Muscle layer of colon (tissue), 2 donors: ENCODE data around the gene DGKD.

Experiments
- H3K27ac ChIP-seq: one replicate; pipeline ENCODE4 v1.7.0; 2013; ENCODE audit warnings: low read depth, mild to moderate bottlenecking, low read length, moderate library complexity
- H3K27me3 ChIP-seq, 2 donors: one replicate each; pipeline ENCODE4 v1.7.0; 2013; ENCODE audit warnings: low read length in 2 of 2, mild to moderate bottlenecking in 2 of 2; ENCODE audit not compliant: insufficient read depth in 2 of 2, control insufficient read depth in 1 of 2
- H3K36me3 ChIP-seq: one replicate; pipeline ENCODE4 v1.7.0; 2013; ENCODE audit warnings: mild to moderate bottlenecking, low read length; ENCODE audit not compliant: insufficient read depth
- H3K4me1 ChIP-seq: one replicate; pipeline ENCODE4 v1.7.0; 2013; ENCODE audit warnings: mild to moderate bottlenecking, low read length; ENCODE audit not compliant: insufficient read depth
- H3K4me3 ChIP-seq, 2 donors: one replicate each; pipeline ENCODE4 v1.7.0; 2013; ENCODE audit warnings: low read length in 2 of 2, low read depth in 1 of 2, mild to moderate bottlenecking in 1 of 2, moderate library complexity in 1 of 2
- H3K9ac ChIP-seq: one replicate; pipeline ENCODE4 v1.7.0; 2013; ENCODE audit warnings: low read length
- H3K9me3 ChIP-seq: one replicate; pipeline ENCODE4 v1.7.0; 2013; ENCODE audit warnings: mild to moderate bottlenecking, low read length
- donor health status: abdominal sarcoma.
- donor health status: Adenocarcinoma of cecum.

The DGKD gene

DNA sequence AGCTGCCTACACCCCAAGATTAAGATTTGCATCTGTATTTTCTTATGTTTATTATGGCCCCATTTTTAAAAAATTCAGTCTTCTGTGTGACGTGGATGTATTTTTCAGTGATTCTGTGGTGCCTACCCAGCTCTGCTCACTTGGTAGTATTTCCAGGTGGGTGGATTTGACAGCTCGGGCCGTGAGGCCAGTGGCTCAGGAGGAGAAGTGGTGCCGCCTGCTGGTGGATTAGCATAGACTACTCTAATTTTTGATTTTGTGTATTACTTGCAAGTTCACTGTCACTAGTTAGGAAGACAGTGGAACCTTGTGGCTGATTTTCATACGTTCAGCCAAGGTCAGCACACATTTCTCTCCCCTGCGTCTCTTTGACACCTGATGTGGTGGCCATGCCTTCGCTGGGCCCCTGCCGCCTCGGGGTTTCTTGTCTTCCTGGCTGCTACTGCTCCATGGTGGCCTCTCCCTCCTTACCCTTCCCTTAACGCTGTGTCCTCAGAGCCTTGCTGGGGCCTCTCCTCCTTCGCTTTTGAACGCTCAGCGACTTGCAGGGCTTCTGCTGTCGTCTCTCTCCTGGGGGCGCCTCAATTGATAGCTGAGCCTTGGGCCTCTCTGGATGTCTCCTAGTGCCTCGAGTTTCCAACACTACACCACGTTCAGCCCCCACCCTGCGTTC lies 89.4 kb downstream of the DGKD start:
- Histone ChIP-seq H3K27ac (peak overlapping the region; percentile 3), H3K36me3 (peaks cover 33% of the 10 kb centered on the region), H3K9ac (no peak overlapping the region), H3K27me3 (no peaks in the 10 kb centered on the region), H3K4me3 (no peak overlapping the region), H3K9me3 (no peaks in the 10 kb centered on the region), H3K4me1 (peaks cover 6% of the 10 kb centered on the region)

DNA sequence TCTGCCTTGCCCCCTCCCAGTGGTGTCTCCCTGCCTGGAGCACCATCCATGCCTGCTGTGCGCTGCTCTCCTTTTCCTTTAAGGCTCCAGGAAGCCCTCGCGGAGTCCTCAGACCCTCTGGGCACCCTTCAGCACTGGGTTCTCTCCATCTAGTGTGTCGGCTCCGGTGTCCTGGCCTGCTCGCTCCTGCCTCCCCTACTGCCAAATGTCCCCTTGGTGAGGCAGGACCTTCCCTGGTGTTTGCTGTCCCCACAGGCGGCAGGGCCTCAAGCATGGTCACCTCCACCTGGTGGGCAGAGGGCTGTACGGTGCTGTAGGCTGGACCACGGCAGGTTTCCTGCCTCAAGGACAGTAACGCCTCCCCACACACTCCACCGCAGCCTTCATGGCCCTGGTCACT lies 90.2 kb downstream of the DGKD start:
- Histone ChIP-seq H3K9me3 (no peaks in the 10 kb centered on the region), H3K27ac (no peak overlapping the region), H3K4me3 (no peak overlapping the region), H3K27me3 (no peaks in the 10 kb centered on the region), H3K36me3 (peaks cover 36% of the 10 kb centered on the region), H3K9ac (no peak overlapping the region), H3K4me1 (peaks cover 6% of the 10 kb centered on the region)

DNA sequence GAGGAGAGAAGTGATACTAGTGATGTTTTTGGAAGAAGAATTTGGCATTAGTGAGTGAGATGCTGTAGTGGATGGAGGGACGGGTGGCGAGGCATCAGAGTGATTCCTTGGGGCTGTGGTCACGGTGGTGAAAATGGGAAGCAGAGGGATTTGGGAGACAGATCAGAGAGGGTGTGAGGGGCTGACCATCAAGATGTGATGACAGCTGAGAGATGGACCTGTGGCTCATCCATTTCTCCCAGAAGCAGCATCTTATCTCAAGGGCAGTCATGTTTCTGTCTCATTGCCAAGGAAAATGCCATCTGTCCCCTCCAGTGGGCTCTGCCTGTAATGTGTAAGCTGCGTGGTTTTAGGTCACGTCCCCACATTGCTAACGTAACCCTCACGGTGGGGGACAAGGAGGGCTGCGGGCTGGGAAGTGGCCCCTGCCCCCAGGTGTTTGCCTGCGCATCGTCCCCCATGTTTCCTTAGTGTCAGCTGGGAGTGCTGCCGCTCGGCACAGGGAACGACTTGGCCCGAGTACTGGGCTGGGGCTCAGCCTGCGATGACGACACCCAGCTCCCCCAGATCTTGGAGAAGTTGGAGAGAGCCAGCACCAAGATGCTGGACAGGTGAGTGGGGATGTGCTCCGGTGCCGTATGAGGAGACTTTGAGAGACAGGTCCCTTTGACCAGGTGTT lies 91.0 kb downstream of the DGKD start:
- Histone ChIP-seq H3K36me3 (peaks cover 44% of the 10 kb centered on the region), H3K4me1 (peaks cover 6% of the 10 kb centered on the region), H3K27me3 (no peaks in the 10 kb centered on the region), H3K27ac (no peak overlapping the region), H3K9ac (no peak overlapping the region), H3K9me3 (no peaks in the 10 kb centered on the region), H3K4me3 (no peak overlapping the region)

DNA sequence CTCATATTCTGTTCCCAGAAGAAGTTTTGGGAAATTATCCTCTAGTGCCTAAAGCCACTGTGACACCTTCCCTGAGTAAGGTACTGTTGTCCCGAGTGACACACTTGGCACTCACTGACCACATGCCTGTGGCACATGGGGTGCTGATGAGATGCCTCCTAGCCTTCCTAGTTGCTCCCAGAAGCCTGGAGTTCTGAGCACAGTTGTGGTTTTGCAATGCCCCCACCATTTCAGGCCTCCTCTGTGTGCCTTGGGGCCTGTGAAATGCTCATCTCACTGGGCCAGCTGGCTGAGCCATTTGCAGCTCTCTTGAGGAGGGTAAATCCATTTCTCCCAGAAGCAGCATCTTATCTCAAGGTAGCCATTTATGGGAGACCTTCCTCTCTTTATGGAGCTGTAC lies 91.8 kb downstream of the DGKD start:
- H3K27ac ChIP-seq = no peak overlapping the region
- no peaks in the 10 kb centered on the region for H3K27me3 ChIP-seq
- H3K9me3 ChIP-seq = no peaks in the 10 kb centered on the region
- no peak overlapping the region for H3K4me3 ChIP-seq
- H3K9ac ChIP-seq = no peak overlapping the region
- H3K36me3 ChIP-seq = peaks cover 51% of the 10 kb centered on the region
- H3K4me1 ChIP-seq = peaks cover 6% of the 10 kb centered on the region

DNA sequence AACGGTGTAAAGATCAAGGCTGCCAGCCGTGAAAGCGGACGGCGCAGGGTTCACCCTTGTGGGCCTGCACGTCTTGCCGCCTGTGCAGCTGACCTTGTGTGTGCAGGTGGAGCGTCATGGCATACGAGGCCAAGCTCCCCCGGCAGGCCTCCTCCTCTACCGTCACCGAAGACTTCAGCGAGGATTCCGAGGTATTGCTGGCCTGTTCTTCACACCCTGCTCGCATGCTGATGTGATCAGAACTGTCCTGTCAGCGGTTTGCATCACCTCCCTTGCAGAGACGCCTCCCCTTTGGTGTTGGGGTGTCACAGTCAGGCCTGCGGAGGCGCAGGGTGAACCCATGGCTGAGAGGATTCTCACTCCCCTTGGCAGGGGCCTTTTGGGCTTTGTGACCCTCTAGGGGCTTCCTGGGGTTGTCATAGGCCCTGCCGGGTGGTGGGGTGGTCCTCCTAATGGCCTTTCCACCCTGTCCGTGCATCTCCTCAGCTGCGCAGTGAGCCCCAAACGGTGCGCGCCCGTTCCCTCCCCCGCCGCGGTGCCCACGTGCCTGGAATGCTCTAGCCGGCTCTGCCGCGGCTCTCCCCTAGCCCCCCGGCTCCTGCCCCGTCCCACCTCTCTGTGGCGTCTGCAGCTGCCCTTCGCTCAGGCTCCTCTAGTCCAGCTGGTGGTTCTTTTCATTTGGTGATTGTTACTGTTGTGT lies 92.5 kb downstream of the DGKD start:
- no peak overlapping the region for H3K27ac ChIP-seq
- H3K36me3 ChIP-seq = peaks cover 55% of the 10 kb centered on the region
- no peak overlapping the region for H3K4me3 ChIP-seq
- H3K4me1 ChIP-seq = peaks cover 6% of the 10 kb centered on the region
- no peaks in the 10 kb centered on the region for H3K9me3 ChIP-seq
- H3K27me3 ChIP-seq = no peaks in the 10 kb centered on the region
- H3K9ac ChIP-seq = no peak overlapping the region

DNA sequence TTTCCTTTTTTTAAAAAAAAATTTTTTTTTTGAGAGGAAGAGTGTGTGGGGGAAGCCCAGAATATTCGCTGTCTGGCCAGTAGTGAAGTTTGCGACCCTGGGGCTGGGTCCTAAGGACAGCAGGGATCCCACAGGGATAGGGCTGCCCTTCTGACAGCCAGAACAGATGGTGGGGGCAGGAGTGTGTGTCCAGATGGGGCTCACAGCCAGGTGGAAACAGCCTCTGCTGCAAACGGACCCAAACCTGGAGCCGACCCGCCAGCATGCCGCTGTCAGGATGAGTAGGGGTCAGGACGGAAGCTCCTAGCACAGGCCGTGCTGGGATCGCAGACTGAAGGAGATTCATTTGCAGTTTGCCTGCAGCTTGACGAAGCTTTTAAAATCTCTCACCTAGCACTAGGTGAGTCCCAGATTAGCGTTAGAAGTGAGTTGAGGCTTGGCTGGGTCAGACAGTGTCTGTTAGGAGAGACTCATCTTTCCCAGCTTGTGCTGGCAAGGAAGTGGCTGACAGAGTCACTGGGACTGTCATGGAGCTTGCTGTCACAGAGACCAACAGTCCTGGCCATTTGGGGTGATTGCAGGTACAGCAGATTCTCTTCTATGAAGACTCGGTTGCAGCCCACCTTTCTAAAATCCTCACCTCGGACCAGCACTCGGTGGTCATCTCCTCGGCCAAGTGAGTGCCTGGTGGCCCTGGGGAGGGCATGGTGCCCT lies 93.4 kb downstream of the DGKD start:
- peaks cover 64% of the 10 kb centered on the region for H3K36me3 ChIP-seq

DNA sequence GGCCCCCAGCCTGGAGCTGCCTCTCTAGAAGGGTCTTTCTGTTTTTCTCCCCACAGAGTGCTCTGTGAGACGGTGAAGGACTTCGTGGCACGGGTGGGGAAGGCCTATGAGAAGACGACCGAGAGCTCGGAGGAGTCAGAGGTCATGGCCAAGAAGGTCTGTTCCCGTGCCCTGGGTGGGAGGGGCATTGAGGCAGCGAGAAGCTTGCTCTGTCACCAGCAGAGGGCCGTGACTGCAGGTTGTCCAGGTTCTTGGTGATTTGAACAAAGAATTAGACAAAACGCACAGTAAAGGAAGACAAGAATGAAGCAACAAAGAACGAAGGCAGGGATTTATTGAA lies 93.9 kb downstream of the DGKD start:
- H3K9me3 ChIP-seq = no peaks in the 10 kb centered on the region
- H3K4me3 ChIP-seq = no peak overlapping the region
- H3K4me1 ChIP-seq = peaks cover 12% of the 10 kb centered on the region
- H3K36me3 ChIP-seq = peaks cover 65% of the 10 kb centered on the region
- H3K9ac ChIP-seq = no peak overlapping the region
- no peak overlapping the region for H3K27ac ChIP-seq
- no peaks in the 10 kb centered on the region for H3K27me3 ChIP-seq

More for the DNA sequence above, 93.4 kb downstream of the DGKD start:
- Histone ChIP-seq H3K9me3 (no peaks in the 10 kb centered on the region), H3K27me3 (no peaks in the 10 kb centered on the region), H3K4me3 (no peak overlapping the region), H3K4me1 (peaks cover 8% of the 10 kb centered on the region), H3K9ac (no peak overlapping the region), H3K27ac (no peak overlapping the region)

DNA sequence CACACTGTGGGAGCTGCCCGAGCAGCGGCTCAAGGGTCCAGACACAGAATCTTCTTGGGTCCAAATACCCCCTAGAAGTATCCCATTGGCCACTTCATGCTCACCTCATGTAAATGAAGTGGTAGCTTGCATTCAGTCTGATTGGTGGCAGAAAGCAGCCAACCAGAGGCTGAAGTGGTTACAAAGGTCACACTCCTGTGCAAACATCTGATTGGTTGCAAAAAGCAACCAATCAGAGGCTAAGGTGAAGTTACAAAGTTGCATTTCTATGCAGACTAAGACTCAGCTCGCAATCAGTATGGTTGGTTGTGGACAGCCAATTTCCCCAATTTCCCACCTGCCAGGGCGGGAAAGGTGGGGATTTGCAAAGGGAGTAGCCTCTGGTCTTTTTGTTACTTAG lies 94.3 kb downstream of the DGKD start:
- no peak overlapping the region for H3K4me3 ChIP-seq
- no peak overlapping the region for H3K9ac ChIP-seq
- H3K36me3 ChIP-seq = peaks cover 65% of the 10 kb centered on the region
- H3K9me3 ChIP-seq = no peaks in the 10 kb centered on the region
- no peaks in the 10 kb centered on the region for H3K27me3 ChIP-seq
- peaks cover 12% of the 10 kb centered on the region for H3K4me1 ChIP-seq
- H3K27ac ChIP-seq = no peak overlapping the region

DNA sequence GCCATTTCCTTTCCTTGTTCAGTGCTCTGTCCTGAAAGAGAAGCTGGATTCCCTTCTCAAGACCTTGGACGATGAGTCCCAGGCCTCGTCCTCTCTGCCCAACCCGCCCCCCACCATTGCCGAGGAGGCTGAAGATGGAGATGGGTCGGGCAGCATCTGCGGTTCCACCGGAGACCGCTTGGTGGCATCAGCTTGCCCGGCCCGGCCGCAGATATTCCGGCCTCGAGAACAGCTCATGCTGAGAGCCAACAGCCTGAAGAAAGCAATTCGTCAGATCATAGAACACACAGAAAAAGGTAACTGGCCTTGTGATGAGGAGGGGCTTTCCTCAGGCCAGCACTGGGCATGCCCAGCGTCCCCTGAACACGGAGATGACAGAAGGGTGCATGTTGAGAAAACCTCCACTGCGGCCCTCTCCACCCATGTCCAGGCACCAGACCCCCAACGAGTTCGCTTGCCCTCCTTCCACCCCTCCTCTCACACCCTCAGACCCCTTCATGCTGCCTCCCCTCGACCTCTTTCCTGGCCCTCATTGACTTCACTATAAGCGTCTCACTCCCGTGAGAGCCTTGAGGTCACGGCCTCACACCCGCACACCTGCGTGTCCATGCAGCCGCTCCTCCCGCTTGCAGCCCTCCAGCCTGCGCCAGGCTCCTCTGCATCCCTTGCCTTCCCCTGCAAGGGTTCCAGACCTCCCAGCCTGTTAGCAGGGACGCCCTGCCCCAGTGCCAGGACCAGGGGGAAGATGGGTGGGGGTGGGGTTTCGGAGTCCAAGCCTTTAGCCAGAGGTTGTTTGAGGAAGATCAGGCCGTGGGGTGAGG lies 95.0 kb downstream of the DGKD start:
- no peak overlapping the region for H3K9ac ChIP-seq
- H3K27me3 ChIP-seq = no peaks in the 10 kb centered on the region
- H3K27ac ChIP-seq = peak overlapping the region; percentile 13
- H3K36me3 ChIP-seq = peaks cover 59% of the 10 kb centered on the region
- peaks cover 17% of the 10 kb centered on the region for H3K4me1 ChIP-seq
- H3K9me3 ChIP-seq = no peaks in the 10 kb centered on the region
- no peak overlapping the region for H3K4me3 ChIP-seq

DNA sequence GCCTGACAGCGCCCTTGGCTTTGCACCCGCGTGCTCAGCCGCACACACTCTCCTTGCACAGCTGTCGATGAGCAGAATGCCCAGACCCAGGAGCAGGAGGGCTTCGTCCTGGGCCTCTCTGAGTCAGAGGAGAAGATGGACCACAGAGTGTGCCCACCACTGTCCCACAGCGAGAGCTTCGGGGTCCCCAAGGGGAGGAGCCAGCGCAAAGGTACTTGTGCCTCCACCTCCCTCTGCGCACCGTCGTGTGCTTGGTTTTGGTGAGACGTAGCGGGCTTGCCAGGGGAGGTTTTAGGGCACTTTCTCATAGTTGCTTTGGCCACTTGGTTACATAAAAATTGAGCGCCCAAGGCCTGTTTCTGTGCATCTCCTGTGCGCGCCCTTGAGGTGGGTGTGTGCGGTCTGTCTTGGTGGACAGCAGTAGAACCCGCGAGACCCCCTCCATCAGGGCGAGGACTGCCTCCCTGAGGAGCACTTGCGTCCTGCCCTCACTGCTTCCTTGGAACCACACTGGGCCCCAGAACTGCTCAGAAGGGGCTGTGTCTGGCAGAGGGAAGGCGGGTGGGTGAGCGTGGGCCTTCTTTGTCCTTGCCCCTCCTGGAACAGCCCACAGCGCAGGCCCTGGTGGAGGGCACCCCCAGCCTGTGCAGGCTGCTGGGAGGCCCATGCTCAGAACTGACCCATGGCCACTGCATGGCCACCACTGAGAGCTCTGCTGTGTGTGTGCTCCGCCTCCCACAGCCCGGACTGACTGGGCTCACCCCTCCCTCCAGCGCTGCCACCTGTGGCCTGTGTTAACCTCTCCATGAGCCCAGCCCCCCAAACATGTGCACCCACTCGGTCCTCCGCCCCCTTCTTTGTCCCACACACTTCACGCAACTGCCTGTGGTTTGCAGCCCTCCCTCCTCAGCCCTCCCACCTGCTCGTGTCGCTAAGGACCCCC lies 95.9 kb downstream of the DGKD start:
- H3K4me1 ChIP-seq = peaks cover 17% of the 10 kb centered on the region
- no peak overlapping the region for H3K9ac ChIP-seq
- no peaks in the 10 kb centered on the region for H3K9me3 ChIP-seq
- no peak overlapping the region for H3K27ac ChIP-seq
- peaks cover 57% of the 10 kb centered on the region for H3K36me3 ChIP-seq
- no peaks in the 10 kb centered on the region for H3K27me3 ChIP-seq
- no peak overlapping the region for H3K4me3 ChIP-seq
